HEK293 (cell line): ENCODE data around the gene JMJD6.

Experiments
- EGR2 ChIP-seq: fragments of 450-650 bp; formaldehyde crosslinking; IDR thresholded peaks from 2 replicates; pipeline ENCODE4 v1.5.1; 2016; ENCODE audit warnings: low read depth, missing biosample characterization, missing genetic modification characterization
- GLI4 ChIP-seq: fragments of 450-650 bp; formaldehyde crosslinking; IDR thresholded peaks from 2 replicates; pipeline ENCODE4 v1.5.1; 2016; ENCODE audit warnings: missing biosample characterization, missing genetic modification characterization
- HOXC10 ChIP-seq: sonication (generic); formaldehyde crosslinking; IDR thresholded peaks from 2 replicates; pipeline ENCODE4 v1.8.1; 2023; ENCODE audit warnings: mild to moderate bottlenecking, missing genetic modification reagents
- SCRT1 ChIP-seq: fragments of 450-650 bp; formaldehyde crosslinking; IDR thresholded peaks from 2 replicates; pipeline ENCODE4 v1.5.1; 2016; ENCODE audit warnings: missing biosample characterization, missing genetic modification characterization, borderline replicate concordance
- SP3 ChIP-seq: fragments of 450-650 bp; formaldehyde crosslinking; IDR thresholded peaks from 2 replicates; pipeline ENCODE4 v1.5.1; 2016; ENCODE audit warnings: missing biosample characterization, missing genetic modification characterization
- ZBTB1 ChIP-seq: fragments of 450-650 bp; formaldehyde crosslinking; IDR thresholded peaks from 2 replicates; pipeline ENCODE4 v1.5.1; 2016; ENCODE audit warnings: missing biosample characterization, missing genetic modification characterization
- ZBTB11 ChIP-seq: fragments of 450-650 bp; formaldehyde crosslinking; conservative IDR thresholded peaks from 2 replicates; pipeline ENCODE4 v1.5.1; 2016; ENCODE audit warnings: low read depth, missing biosample characterization, missing genetic modification characterization
- ZBTB26 ChIP-seq: fragments of 450-650 bp; formaldehyde crosslinking; optimal IDR thresholded peaks from 2 replicates; pipeline ENCODE3; 2016; ENCODE audit warnings: missing biosample characterization, mild to moderate bottlenecking, missing genetic modification characterization
- ZBTB7A ChIP-seq: fragments of 450-650 bp; formaldehyde crosslinking; IDR thresholded peaks from 2 replicates; pipeline ENCODE4 v1.5.1; 2016; ENCODE audit warnings: low read depth, missing biosample characterization, missing genetic modification characterization
- ZNF24 ChIP-seq: fragments of 450-650 bp; formaldehyde crosslinking; IDR thresholded peaks from 2 replicates; pipeline ENCODE4 v1.5.1; 2016; ENCODE audit warnings: missing biosample characterization, missing genetic modification characterization
- ZNF248 ChIP-seq: fragments of 450-650 bp; formaldehyde crosslinking; IDR thresholded peaks from 2 replicates; pipeline ENCODE4 v1.5.1; 2017; ENCODE audit warnings: missing biosample characterization, missing genetic modification characterization
- ZNF423 ChIP-seq: fragments of 450-650 bp; formaldehyde crosslinking; IDR thresholded peaks from 2 replicates; pipeline ENCODE4 v1.5.1; 2016; ENCODE audit warnings: missing biosample characterization, missing genetic modification characterization
- ZNF473 ChIP-seq: fragments of 450-650 bp; formaldehyde crosslinking; IDR thresholded peaks from 2 replicates; pipeline ENCODE4 v1.5.1; 2017; ENCODE audit warnings: missing biosample characterization, missing genetic modification characterization
- ZNF792 ChIP-seq: fragments of 450-650 bp; formaldehyde crosslinking; IDR thresholded peaks from 2 replicates; pipeline ENCODE4 v1.5.1; 2016; ENCODE audit warnings: missing biosample characterization, missing genetic modification characterization
- ZSCAN16 ChIP-seq: fragments of 450-650 bp; formaldehyde crosslinking; IDR thresholded peaks from 2 replicates; pipeline ENCODE4 v1.5.1; 2016; ENCODE audit warnings: missing biosample characterization, missing genetic modification characterization
- ZXDB ChIP-seq: fragments of 450-650 bp; formaldehyde crosslinking; IDR thresholded peaks from 2 replicates; pipeline ENCODE4 v1.5.1; 2016; ENCODE audit warnings: missing biosample characterization, missing genetic modification characterization
- TF ChIP-seq, protein P1 (sequence below): fragments of 450-650 bp; formaldehyde crosslinking; conservative IDR thresholded peaks from 2 replicates; pipeline ENCODE4 v1.5.1; 2016; ENCODE audit warnings: low read depth, missing biosample characterization, missing genetic modification characterization
- TF ChIP-seq, protein P2 (sequence below): fragments of 450-650 bp; formaldehyde crosslinking; IDR thresholded peaks from 2 replicates; pipeline ENCODE4 v1.5.1; 2016; ENCODE audit warnings: missing biosample characterization, missing genetic modification characterization

JMJD6 gene

DNA sequence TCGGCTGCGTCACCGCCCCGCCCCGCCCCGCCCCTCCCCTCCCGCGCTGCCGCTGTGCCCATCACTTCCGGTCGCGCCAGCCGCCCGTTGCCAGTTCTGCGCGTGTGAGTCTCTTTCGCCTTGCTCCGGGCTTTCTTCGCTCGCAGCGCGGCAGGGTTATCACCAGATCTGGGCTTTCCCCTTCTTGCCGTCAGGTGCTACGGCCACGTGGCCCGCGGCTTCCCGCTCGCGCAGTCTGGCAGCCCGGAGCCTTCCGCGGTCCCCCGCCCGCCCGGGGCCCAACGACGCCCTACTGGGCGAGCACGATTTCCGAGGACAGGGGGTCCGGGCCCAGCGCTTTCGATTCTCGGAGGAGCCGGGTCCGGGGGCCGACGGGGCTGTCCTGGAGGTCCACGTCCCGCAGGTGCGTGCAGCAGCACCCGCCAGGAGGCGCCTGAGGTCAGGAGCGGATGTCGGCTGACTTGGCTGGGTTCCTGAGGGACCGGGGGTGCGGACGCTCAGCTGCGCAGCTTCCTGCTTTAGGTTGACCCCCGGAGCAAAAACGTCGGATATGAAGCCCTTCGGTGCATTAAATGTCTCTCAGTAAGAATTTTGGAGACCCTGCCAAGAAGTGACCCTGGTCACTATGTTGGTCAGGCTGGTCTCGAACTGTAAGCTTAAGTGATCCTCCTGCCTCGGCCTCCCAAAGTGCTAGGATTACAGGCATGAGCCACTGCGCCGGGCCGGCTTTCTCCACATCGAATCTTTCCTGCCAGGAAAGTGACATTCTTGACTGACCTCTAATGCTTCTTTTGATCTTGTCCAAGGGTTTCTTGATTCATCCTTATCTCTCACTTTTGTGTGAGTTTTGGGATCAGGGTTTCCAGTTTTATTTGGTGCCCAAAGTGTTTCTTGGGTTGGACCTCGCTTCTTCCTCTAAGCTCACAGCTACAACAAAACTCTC is 641 bp upstream of the JMJD6 start, which contains the start of gene METTL23 (continued):
- TF ChIP-seq, protein P1, sequence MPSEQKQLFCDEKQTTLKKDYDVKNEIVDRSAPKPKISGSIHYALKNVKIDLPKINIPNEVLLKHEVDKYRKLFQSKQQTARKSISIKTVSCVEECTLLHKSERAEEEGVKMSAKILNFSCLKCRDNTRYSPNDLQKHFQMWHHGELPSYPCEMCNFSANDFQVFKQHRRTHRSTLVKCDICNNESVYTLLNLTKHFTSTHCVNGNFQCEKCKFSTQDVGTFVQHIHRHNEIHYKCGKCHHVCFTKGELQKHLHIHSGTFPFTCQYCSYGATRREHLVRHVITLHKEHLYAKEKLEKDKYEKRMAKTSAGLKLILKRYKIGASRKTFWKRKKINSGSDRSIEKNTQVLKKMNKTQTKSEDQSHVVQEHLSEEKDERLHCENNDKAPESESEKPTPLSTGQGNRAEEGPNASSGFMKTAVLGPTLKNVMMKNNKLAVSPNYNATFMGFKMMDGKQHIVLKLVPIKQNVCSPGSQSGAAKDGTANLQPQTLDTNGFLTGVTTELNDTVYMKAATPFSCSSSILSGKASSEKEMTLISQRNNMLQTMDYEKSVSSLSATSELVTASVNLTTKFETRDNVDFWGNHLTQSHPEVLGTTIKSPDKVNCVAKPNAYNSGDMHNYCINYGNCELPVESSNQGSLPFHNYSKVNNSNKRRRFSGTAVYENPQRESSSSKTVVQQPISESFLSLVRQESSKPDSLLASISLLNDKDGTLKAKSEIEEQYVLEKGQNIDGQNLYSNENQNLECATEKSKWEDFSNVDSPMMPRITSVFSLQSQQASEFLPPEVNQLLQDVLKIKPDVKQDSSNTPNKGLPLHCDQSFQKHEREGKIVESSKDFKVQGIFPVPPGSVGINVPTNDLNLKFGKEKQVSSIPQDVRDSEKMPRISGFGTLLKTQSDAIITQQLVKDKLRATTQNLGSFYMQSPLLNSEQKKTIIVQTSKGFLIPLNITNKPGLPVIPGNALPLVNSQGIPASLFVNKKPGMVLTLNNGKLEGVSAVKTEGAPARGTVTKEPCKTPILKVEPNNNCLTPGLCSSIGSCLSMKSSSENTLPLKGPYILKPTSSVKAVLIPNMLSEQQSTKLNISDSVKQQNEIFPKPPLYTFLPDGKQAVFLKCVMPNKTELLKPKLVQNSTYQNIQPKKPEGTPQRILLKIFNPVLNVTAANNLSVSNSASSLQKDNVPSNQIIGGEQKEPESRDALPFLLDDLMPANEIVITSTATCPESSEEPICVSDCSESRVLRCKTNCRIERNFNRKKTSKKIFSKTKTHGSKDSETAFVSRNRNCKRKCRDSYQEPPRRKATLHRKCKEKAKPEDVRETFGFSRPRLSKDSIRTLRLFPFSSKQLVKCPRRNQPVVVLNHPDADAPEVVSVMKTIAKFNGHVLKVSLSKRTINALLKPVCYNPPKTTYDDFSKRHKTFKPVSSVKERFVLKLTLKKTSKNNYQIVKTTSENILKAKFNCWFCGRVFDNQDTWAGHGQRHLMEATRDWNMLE = no peak
- TF ChIP-seq ZNF792 (no peak), SCRT1 (tag by site-specific recombination) (peak; percentile 51; the same call in 1 of the 2 replicates), HOXC10 (CRISPR knock-in tag) (no peak), ZBTB1 (tag by site-specific recombination) (no peak), ZBTB26 (tag by site-specific recombination) (peak; percentile 88), EGR2 (tag by site-specific recombination) (no peak), GLI4 (tag by site-specific recombination) (peak; percentile 39; the same call in 1 of the 2 replicates), ZNF248 (tag by site-specific recombination) (no peak), ZNF423 (no peak), ZSCAN16 (tag by site-specific recombination) (no peak), ZBTB11 (tag by site-specific recombination) (peak; percentile 88), ZNF24 (tag by site-specific recombination) (no peak), ZBTB7A (tag by site-specific recombination) (peak; percentile 33), ZXDB (tag by site-specific recombination) (peak; percentile 42), SP3 (tag by site-specific recombination) (no peak; the same call in none of the 2 replicates), ZNF473 (tag by site-specific recombination) (no peak)
- TF ChIP-seq, protein P2, sequence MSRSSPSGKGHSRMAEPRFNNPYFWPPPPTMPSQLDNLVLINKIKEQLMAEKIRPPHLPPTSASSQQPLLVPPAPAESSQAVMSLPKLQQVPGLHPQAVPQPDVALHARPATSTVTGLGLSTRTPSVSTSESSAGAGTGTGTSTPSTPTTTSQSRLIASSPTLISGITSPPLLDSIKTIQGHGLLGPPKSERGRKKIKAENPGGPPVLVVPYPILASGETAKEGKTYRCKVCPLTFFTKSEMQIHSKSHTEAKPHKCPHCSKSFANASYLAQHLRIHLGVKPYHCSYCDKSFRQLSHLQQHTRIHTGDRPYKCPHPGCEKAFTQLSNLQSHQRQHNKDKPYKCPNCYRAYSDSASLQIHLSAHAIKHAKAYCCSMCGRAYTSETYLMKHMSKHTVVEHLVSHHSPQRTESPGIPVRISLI (tag by site-specific recombination) = no peak
- TF ChIP-seq, all 188 proteins: peak for 48
